SK-N-DZ (cell line): ENCODE data around the gene TMEM132D. TPM values are rescaled to one million over a fixed set of nuclear protein-coding genes. Genes with fewer than 3 reads are reported as not detected.
"Not testable (repeated sequence)": the region's sequence is repeated elsewhere in the genome, so short reads cannot be mapped to it uniquely, and the experiment has no call there.

Source experiments
- DNase-seq: peaks from one replicate; pipeline ENCODE4 v3.0.0-alpha.2; 2015; ENCODE audit warnings: low spot score
- polyA plus RNA-seq, 2 experiments: library from polyadenylated mRNA; depleted of rRNA; stranded (reverse); fragments of >200 nt; gene quantifications; 2 replicates each; pipeline ENCODE4 v1.2.3, GENCODE V29; 2014

Gene TMEM132D
- polyA plus RNA-seq (2014; cell fraction: cytosol; rRNA removed), result 0.99 and 1.3 TPM in 2 replicates
- polyA plus RNA-seq (2014; cell fraction: nucleus; rRNA removed), result 0.79 and 1.2 TPM in 2 replicates

GRCh38 chr12:129903956-129904829 lies at the start of gene TMEM132D:
Gene TMEM132D, minus strand, starts transcription at chr12:129904025.
- DNase-seq, result no peak

GRCh38 chr12:129949651-129950050 lies 45.8 kb upstream of the TMEM132D start:
- no peak for DNase-seq

GRCh38 chr12:129941618-129942017 lies 37.8 kb upstream of the TMEM132D start:
- DNase-seq, result no peak

GRCh38 chr12:129938089-129938488 lies 34.3 kb upstream of the TMEM132D start:
- DNase-seq, result no peak

GRCh38 chr12:129937426-129937825 lies 33.6 kb upstream of the TMEM132D start:
- DNase-seq, result no peak

GRCh38 chr12:129928643-129929042 lies 24.8 kb upstream of the TMEM132D start:
- no peak for DNase-seq

- DNase-seq, result no peak
These were observed 23.6 kb upstream of the TMEM132D start for GRCh38 chr12:129927316-129927900.

- DNase-seq, result peak; percentile 74
These were observed 7.7 kb upstream of the TMEM132D start for GRCh38 chr12:129911428-129912049.

- no peak for DNase-seq
These were observed 5.5 kb upstream of the TMEM132D start for GRCh38 chr12:129909051-129910020.

GRCh38 chr12:129903092-129903945 lies 506 bp downstream of the TMEM132D start:
- peak; percentile 16 for DNase-seq

- no peak for DNase-seq
These were observed 1.3 kb downstream of the TMEM132D start for GRCh38 chr12:129902371-129903091.

GRCh38 chr12:129901254-129901653 lies 2.6 kb downstream of the TMEM132D start:
- no peak for DNase-seq

GRCh38 chr12:129900306-129900705 lies 3.5 kb downstream of the TMEM132D start:
- no peak for DNase-seq

- not testable (repeated sequence) for DNase-seq
These were observed 4.8 kb downstream of the TMEM132D start for GRCh38 chr12:129899045-129899444.

GRCh38 chr12:129893691-129894090 lies 10.1 kb downstream of the TMEM132D start:
- no peak for DNase-seq

- DNase-seq, result peak; percentile 28
These were observed 16.7 kb downstream of the TMEM132D start for GRCh38 chr12:129887101-129887500.

- DNase-seq, result peak; percentile 21
These were observed 17.3 kb downstream of the TMEM132D start for GRCh38 chr12:129886541-129886940.

GRCh38 chr12:129885287-129885686 lies 18.5 kb downstream of the TMEM132D start:
- DNase-seq, result no peak

- DNase-seq, result no peak
These were observed 26.4 kb downstream of the TMEM132D start for GRCh38 chr12:129877411-129877810.

GRCh38 chr12:129873833-129874208 lies 30.0 kb downstream of the TMEM132D start:
- no peak for DNase-seq
